ENCODE measurements around the gene NECTIN2.

Gene NECTIN2

DNA sequence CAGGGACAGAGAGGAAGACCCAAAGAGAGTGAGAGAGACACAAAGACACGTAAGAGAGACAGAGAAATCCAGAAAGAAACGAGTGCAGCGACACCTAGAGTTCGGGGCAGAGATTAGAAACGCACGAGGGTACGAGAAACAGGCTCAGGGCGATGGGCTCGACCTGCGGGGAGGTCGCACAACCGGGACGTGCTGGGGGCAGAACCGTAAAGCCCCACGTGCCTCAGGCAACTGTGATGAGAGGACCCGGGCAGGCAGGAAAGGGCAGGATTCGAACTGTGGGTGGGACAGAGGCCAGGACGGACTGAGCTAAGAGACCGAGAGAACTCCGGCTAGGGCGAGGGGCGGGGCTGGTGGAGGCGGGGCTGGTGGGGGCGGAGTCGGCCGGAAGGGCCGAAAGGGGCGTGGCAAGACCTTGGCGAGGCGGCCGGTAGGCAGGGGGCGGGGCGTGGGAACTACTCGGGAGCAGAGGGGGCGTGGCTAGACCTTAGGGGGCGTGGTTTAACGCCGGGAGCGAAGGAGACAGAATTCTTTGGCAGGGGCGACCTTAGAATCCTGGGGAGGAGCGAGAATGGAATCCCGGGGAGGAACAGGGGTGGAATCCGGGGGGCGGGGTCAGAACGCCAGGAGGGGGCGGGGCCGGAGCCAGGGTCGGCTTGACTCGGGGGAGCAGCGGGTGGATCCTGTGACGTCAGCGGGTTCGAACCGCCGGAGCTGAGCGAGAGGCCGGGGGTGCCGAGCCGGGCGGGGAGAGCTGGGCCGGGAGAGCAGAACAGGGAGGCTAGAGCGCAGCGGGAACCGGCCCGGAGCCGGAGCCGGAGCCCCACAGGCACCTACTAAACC is at the start of gene NECTIN2:
NECTIN2 (plus strand) TSS at position 686 of the 843 bp plus-strand sequence. CDS start 229 bp downstream, outside the sequence.
- Histone ChIP-seq H3K4me2 (ENCODE audit: low read length) (peak within 1 kb of the TSS; percentile 86), H3K9me2 (replicated peaks; ENCODE audit: control insufficient read depth, low read length) (no peaks in the 10 kb centered on the region), H3K9me3 (ENCODE audit: control insufficient read depth, insufficient read depth, low read length) (no peaks in the 10 kb centered on the region), H3K4me3 (ENCODE audit: low read length) (peak within 1 kb of the TSS; percentile 76), H3K79me2 (ENCODE audit: control insufficient read depth, low read length) (no peaks in the 10 kb centered on the region), H4K20me1 (ENCODE audit: control insufficient read depth, insufficient read depth, low read depth, low read length) (peaks cover 6% of the 10 kb centered on the region; the same call in 1 of the 2 replicates), H3K36me3 (ENCODE audit: control insufficient read depth, low read length) (no peaks in the 10 kb centered on the region), H3K27me3 (ENCODE audit: control insufficient read depth, low read length) (peaks cover 43% of the 10 kb centered on the region), H3F3A (ENCODE audit: control insufficient read depth, insufficient read depth) (peaks cover 5% of the 10 kb centered on the region; the same call in 1 of the 2 replicates), H3K4me1 (ENCODE audit: control insufficient read depth, low read length) (peaks cover 19% of the 10 kb centered on the region), H3K27ac (ENCODE audit: low read depth, low read length) (no peak within 1 kb of the TSS)
- TF ChIP-seq EZH2phosphoT487 (IDR thresholded peaks at IDR 0.05; ENCODE audit: borderline replicate concordance, low read length) = no peak
- TF ChIP-seq, protein P1, sequence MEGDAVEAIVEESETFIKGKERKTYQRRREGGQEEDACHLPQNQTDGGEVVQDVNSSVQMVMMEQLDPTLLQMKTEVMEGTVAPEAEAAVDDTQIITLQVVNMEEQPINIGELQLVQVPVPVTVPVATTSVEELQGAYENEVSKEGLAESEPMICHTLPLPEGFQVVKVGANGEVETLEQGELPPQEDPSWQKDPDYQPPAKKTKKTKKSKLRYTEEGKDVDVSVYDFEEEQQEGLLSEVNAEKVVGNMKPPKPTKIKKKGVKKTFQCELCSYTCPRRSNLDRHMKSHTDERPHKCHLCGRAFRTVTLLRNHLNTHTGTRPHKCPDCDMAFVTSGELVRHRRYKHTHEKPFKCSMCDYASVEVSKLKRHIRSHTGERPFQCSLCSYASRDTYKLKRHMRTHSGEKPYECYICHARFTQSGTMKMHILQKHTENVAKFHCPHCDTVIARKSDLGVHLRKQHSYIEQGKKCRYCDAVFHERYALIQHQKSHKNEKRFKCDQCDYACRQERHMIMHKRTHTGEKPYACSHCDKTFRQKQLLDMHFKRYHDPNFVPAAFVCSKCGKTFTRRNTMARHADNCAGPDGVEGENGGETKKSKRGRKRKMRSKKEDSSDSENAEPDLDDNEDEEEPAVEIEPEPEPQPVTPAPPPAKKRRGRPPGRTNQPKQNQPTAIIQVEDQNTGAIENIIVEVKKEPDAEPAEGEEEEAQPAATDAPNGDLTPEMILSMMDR (IDR thresholded peaks at IDR 0.05; ENCODE audit: low read depth, low read length, poor library complexity, severe bottlenecking) = peak; percentile 90

DNA sequence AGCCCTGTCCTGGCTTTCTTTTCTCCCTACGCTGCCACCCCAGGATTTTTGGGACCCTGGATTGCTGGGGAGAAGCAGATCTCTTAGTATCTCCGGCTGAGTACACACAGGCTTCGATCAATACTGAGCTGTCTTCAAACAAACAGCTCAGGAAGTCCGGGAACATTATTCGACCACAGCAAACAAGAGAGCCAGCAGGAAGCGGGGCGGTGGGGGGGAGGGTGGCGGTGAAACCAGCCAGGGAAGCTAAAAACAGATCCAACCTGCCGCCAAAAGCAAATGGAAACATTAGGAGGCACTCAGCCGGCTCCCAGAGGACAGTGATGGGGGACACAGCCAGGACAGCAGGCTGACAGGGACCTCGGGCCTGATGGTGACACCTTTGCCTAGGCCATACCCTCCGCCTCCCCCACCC is 49.4 kb upstream of the NECTIN2 start:
- Histone ChIP-seq H3K4me1 (ENCODE audit: control insufficient read depth, low read length) (no peaks in the 10 kb centered on the region), H3F3A (ENCODE audit: control insufficient read depth, insufficient read depth) (no peaks in the 10 kb centered on the region), H3K27ac (ENCODE audit: low read depth, low read length) (no peak overlapping the region)

DNA sequence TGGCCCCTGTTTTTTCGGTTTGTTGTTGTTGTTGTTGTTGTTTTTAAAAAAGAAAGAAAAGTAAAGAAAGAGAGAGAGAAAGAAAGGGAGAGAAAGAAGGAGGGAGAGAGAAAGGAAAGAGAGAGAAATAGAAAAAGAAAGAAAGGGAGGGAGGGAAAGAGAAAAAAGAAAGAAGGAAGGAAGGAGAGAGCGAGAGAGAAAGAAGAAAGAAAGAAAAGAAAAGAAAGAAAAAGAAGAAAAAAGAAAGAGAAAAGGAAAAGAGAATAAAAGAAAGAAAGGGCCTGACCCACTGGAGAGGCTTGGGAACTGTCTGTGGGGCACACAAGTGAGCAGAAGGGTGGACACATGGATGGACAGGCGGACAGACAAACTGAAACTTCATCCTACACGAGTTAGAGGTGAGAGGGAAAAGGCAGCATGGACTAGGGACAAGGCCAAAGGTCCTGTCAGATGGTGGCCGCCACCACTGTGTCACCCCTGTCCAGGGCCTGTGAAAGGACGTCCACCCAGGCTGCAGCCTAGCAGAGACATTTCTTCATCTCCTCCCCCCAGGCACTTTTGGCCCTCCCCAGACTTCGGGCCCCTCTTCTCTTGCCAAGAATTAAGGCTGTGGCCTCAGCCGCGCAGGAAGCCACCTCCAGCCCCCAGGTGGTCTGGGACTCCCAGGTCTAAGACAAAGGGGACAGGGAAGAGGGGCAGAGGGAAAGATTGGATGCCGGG is 46.3 kb upstream of the NECTIN2 start:
- Histone ChIP-seq H3K4me2 (ENCODE audit: low read length) (no peak overlapping the region), H3K9me2 (replicated peaks; ENCODE audit: control insufficient read depth, low read length) (no peaks in the 10 kb centered on the region), H3K79me2 (ENCODE audit: control insufficient read depth, low read length) (no peaks in the 10 kb centered on the region), H3K27me3 (ENCODE audit: control insufficient read depth, low read length) (peaks cover 15% of the 10 kb centered on the region; the same call in 1 of the 2 replicates), H3K4me3 (ENCODE audit: low read length) (no peak overlapping the region), H3K4me1 (ENCODE audit: control insufficient read depth, low read length) (no peaks in the 10 kb centered on the region), H3K9me3 (ENCODE audit: control insufficient read depth, insufficient read depth, low read length) (no peaks in the 10 kb centered on the region), H4K20me1 (ENCODE audit: control insufficient read depth, insufficient read depth, low read depth, low read length) (no peaks in the 10 kb centered on the region), H3K36me3 (ENCODE audit: control insufficient read depth, low read length) (no peaks in the 10 kb centered on the region), H3F3A (ENCODE audit: control insufficient read depth, insufficient read depth) (no peaks in the 10 kb centered on the region), H3K27ac (ENCODE audit: low read depth, low read length) (no peak overlapping the region)
- TF ChIP-seq EZH2phosphoT487 (IDR thresholded peaks at IDR 0.05; ENCODE audit: borderline replicate concordance, low read length) = no peak
- TF ChIP-seq, protein P1 (IDR thresholded peaks at IDR 0.05; ENCODE audit: low read depth, low read length, poor library complexity, severe bottlenecking) = no peak

More for the DNA sequence above, 49.4 kb upstream of the NECTIN2 start:
- H3K79me2 ChIP-seq (ENCODE audit: control insufficient read depth, low read length) = no peaks in the 10 kb centered on the region
- no peaks in the 10 kb centered on the region for H3K36me3 ChIP-seq (ENCODE audit: control insufficient read depth, low read length)
- no peaks in the 10 kb centered on the region for H3K9me3 ChIP-seq (ENCODE audit: control insufficient read depth, insufficient read depth, low read length)
- peaks cover 15% of the 10 kb centered on the region; the same call in 1 of the 2 replicates for H3K27me3 ChIP-seq (ENCODE audit: control insufficient read depth, low read length)
- no peak for TF ChIP-seq EZH2phosphoT487 (IDR thresholded peaks at IDR 0.05; ENCODE audit: borderline replicate concordance, low read length)
- TF ChIP-seq, protein P1 (IDR thresholded peaks at IDR 0.05; ENCODE audit: low read depth, low read length, poor library complexity, severe bottlenecking) = no peak
- H4K20me1 ChIP-seq (ENCODE audit: control insufficient read depth, insufficient read depth, low read depth, low read length) = no peaks in the 10 kb centered on the region
- no peak overlapping the region for H3K4me3 ChIP-seq (ENCODE audit: low read length)
- no peak overlapping the region for H3K4me2 ChIP-seq (ENCODE audit: low read length)
- no peaks in the 10 kb centered on the region for H3K9me2 ChIP-seq (replicated peaks; ENCODE audit: control insufficient read depth, low read length)
